Myocyte (in vitro differentiated cells): ENCODE data around the gene C16orf82. TPM values are rescaled to one million over a fixed set of nuclear protein-coding genes. Genes with fewer than 3 reads are reported as not detected.
"Not testable (repeated sequence)": the region's sequence is repeated elsewhere in the genome, so short reads cannot be mapped to it uniquely, and the experiment has no call there.

Experiments
- DNase-seq: peaks from one replicate; pipeline ENCODE4 v3.0.0-alpha.2; 2012; ENCODE audit warnings: low read depth
- total RNA-seq: library from RNA; depleted of rRNA; stranded (reverse); fragments of >200 nt; gene quantifications from 2 replicates; pipeline ENCODE4 v1.2.3, GENCODE V29; 2014

Gene C16orf82
- total RNA-seq, 1 donor from 2014 or later: not detected

GRCh38 chr16:27086031-27086430, 19.3 kb downstream of the C16orf82 start:
- not testable (repeated sequence) for DNase-seq

GRCh38 chr16:27088216-27088615, 21.5 kb downstream of the C16orf82 start:
- DNase-seq: no peak

GRCh38 chr16:27096375-27096774, 29.6 kb downstream of the C16orf82 start:
- no peak for DNase-seq

DNA sequence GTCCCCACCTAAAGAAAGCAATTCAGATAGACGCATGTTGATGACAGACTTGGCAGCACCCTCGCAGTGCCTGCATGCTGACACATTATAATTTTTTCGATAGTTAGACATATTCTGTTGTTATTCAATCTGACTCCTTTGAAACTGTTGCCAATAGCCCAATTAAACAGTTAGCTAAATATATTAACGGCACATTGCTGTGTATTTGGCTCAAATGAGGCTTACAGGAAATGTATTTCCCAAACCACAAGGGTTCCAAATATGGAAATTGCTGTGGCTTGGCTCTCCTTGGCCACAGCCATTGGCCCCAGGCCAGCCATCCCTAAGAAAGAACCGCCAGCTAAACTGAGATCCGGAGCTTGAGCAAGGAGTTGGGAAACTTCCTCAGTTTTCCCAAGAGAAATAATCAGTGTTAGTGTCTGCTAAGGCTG, 31.1 kb downstream of the C16orf82 start:
- DNase-seq: peak; percentile 7

- no peak for DNase-seq
Observed at GRCh38 chr16:27098366-27099049, 31.8 kb downstream of the C16orf82 start.

DNA sequence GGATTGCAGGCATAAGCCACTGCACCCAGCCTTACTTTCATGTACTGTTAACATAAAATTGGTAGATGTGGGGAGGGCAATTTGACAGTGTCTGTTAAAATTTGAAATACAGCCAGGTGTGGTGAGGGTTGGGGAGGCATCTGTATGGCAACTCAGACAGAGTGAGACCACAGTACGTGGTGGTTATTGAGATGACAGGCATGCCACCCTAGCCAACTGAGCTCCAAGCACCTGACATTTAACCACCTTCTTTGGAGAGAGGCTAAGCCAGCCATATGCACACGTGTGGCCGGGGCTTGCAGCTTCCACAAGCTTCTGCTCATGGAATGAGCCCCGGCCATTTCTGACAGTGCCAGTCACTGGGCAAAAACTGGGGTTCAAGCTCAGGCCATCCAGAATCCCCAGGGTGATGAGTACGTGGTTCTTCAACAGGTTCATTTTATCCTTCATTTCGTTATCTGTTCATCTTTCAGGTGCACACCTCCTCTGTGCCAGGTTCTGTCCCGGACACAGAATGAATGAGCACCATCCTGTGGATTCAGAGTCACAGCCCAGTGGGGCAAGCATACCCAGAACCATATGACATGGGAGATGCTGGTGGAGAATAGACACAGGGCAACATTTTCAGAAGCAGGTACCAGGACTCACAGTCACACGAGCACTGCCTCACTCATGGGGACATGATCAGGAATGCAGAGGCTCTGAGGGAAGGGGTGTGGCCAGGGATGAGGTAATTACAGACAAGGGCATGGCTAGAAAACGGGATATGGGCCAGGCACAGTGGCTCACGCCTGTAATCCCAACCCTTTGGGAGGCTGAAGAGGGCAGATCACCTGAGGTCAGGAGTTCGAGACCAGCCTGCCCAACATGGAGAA, 36.2 kb downstream of the C16orf82 start:
- peak; percentile 3 for DNase-seq

- DNase-seq: no peak
Observed at GRCh38 chr16:27103954-27104353, 37.2 kb downstream of the C16orf82 start.

GRCh38 chr16:27106305-27106704, 39.6 kb downstream of the C16orf82 start:
- no peak for DNase-seq

- no peak for DNase-seq
Observed at GRCh38 chr16:27107185-27107592, 40.5 kb downstream of the C16orf82 start.

GRCh38 chr16:27108051-27108770, 41.5 kb downstream of the C16orf82 start:
- DNase-seq: no peak

DNA sequence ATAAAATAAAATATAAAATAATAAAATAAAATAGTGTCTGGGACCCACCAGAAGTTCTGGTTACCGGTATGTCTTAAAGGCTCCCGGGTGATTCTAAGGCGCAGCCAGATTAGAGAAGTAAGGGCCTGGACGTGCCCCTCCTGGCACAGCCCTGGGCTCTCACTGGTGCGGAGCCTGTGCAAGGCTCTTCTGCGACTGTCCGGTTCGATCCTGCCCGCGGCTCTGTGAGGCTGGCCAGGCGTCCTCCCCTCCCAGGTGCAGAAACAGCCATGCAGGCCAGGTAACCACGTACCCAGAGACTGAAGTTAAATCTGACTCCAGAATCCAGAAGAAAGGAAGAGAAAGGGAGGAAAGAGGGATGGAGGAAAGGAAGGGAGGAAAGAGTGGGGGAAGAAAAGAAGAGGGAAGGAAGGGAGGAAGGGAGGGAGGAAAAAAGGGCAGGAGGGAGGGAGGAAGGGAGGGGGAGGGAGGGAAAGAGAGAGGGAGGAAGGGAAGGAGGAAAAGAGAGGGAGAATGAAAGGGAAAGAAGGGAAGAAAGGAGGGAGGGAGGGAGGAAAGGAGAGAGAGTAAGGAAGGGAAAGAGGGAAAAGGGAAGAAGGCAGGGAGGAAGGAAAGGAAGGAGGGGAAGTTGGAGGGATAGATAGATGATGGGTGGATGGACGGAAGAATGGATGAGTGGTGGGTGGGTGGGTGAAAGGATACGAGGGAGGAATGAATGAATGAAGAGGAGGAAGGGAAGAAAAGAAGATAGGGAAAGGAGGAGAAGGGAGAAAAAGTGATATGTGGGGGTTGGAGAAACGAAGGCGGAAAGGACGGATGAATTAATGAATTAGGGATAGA, 42.3 kb downstream of the C16orf82 start:
- DNase-seq: no peak

- peak; percentile 50 for DNase-seq
Observed at GRCh38 chr16:27109666-27110523, 43.2 kb downstream of the C16orf82 start.

GRCh38 chr16:27110524-27110896, 43.8 kb downstream of the C16orf82 start:
- peak; percentile 28 for DNase-seq

GRCh38 chr16:27111486-27111885, 44.8 kb downstream of the C16orf82 start:
- no peak for DNase-seq

- DNase-seq: no peak
Observed at GRCh38 chr16:27112093-27112811, 45.5 kb downstream of the C16orf82 start.

GRCh38 chr16:27113341-27113841, 46.7 kb downstream of the C16orf82 start:
- no peak for DNase-seq

DNA sequence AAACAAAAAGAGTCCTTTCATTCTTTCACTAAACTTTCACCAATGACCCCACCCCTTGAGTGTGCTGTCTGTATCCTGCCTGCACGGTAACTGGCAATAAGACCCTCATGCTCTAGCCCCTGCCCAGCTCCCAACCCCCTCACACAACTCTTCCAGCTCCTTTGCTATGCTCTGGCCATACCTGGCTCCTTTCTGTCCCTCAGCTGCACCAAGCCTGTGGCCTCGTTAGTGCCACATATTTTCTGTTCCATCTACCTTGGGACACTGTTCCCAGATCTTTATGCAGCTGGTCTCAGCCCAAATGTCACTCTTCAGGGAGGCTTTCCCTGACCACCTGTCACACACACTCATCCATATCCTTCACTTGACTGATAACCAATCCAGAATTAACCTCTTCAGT, 47.3 kb downstream of the C16orf82 start:
- no peak for DNase-seq

GRCh38 chr16:27118526-27118925, 51.8 kb downstream of the C16orf82 start:
- no peak for DNase-seq
